MM.1S (cell line): Measurements from ENCODE around the gene WFDC1.
"Not testable (repeated sequence)": the region's sequence is repeated elsewhere in the genome, so short reads cannot be mapped to it uniquely, and the experiment has no call there.

Experiments used
- DNase-seq: peaks from one replicate; pipeline ENCODE4 v3.0.0-alpha.2; 2015
- H2AFZ ChIP-seq: fragments of 300-600 bp; sonication (generic); 2 replicates; pipeline ENCODE4 v1.6.0; 2016; ENCODE audit warnings: antibody characterized with exemption, low read length
- H3F3A ChIP-seq: fragments of 300-600 bp; sonication (generic); 2 replicates; pipeline ENCODE4 v1.6.1; 2016; ENCODE audit warnings: mild to moderate bottlenecking, antibody characterized with exemption, low read length, moderate library complexity, mixed read lengths; ENCODE audit not compliant: insufficient read depth
- H3K27ac ChIP-seq: fragments of 300-600 bp; sonication (generic); 2 replicates; pipeline ENCODE4 v1.5.1; 2016; ENCODE audit warnings: mild to moderate bottlenecking, low read length
- H3K27me3 ChIP-seq: fragments of 300-600 bp; sonication (generic); replicated peaks from 2 replicates; pipeline ENCODE4 v1.6.0; 2016; ENCODE audit warnings: low read length; ENCODE audit not compliant: insufficient read depth
- H3K36me3 ChIP-seq: fragments of 300-600 bp; sonication (generic); replicated peaks from 2 replicates; pipeline ENCODE4 v1.6.1; 2016; ENCODE audit warnings: mild to moderate bottlenecking, low read length, mixed read lengths; ENCODE audit not compliant: insufficient read depth
- H3K4me1 ChIP-seq: fragments of 300-600 bp; sonication (generic); 2 replicates; pipeline ENCODE4 v1.6.1; 2016; ENCODE audit warnings: low read length, mixed read lengths
- H3K4me2 ChIP-seq: fragments of 300-600 bp; sonication (generic); 2 replicates; pipeline ENCODE4 v1.6.0; 2016; ENCODE audit warnings: low read depth, low read length
- H3K4me3 ChIP-seq: fragments of 300-600 bp; sonication (generic); 2 replicates; pipeline ENCODE4 v1.5.1; 2016; ENCODE audit warnings: low read length, mixed read lengths
- H3K79me2 ChIP-seq: fragments of 300-600 bp; sonication (generic); 2 replicates; pipeline ENCODE4 v1.6.1; 2016; ENCODE audit warnings: mixed run types, low read length, mixed read lengths
- H3K9ac ChIP-seq: fragments of 300-600 bp; sonication (generic); 2 replicates; pipeline ENCODE4 v1.6.1; 2016; ENCODE audit warnings: low read length, mixed read lengths
- H3K9me2 ChIP-seq: fragments of 300-600 bp; sonication (generic); replicated peaks from 2 replicates; pipeline ENCODE4 v1.6.1; 2016; ENCODE audit warnings: mild to moderate bottlenecking, low read length, mixed read lengths; ENCODE audit not compliant: insufficient read depth
- H3K9me3 ChIP-seq: fragments of 300-600 bp; sonication (generic); replicated peaks from 2 replicates; pipeline ENCODE4 v1.6.1; 2016; ENCODE audit warnings: mild to moderate bottlenecking, low read length, mixed read lengths; ENCODE audit not compliant: insufficient read depth
- H4K20me1 ChIP-seq: fragments of 300-600 bp; sonication (generic); 2 replicates; pipeline ENCODE4 v1.6.1; 2016; ENCODE audit warnings: mild to moderate bottlenecking, low read length, moderate library complexity, mixed read lengths; ENCODE audit not compliant: insufficient read depth
- EZH2 ChIP-seq: fragments of 300-600 bp; sonication (generic); optimal IDR thresholded peaks from 2 replicates; pipeline ENCODE3; 2017; ENCODE audit warnings: low read depth, mild to moderate bottlenecking, antibody characterized with exemption, low read length, mixed read lengths
- EZH2phosphoT487 ChIP-seq: fragments of 300-600 bp; sonication (generic); IDR thresholded peaks from 2 replicates; pipeline ENCODE4 v1.6.1; 2018; ENCODE audit warnings: antibody characterized with exemption, low read length
- TF ChIP-seq, protein P1 (sequence below): fragments of 300-600 bp; sonication (generic); IDR thresholded peaks from 2 replicates; pipeline ENCODE4 v1.5.1; 2016; ENCODE audit warnings: antibody characterized with exemption, low read length, mixed read lengths

WFDC1 gene

DNA sequence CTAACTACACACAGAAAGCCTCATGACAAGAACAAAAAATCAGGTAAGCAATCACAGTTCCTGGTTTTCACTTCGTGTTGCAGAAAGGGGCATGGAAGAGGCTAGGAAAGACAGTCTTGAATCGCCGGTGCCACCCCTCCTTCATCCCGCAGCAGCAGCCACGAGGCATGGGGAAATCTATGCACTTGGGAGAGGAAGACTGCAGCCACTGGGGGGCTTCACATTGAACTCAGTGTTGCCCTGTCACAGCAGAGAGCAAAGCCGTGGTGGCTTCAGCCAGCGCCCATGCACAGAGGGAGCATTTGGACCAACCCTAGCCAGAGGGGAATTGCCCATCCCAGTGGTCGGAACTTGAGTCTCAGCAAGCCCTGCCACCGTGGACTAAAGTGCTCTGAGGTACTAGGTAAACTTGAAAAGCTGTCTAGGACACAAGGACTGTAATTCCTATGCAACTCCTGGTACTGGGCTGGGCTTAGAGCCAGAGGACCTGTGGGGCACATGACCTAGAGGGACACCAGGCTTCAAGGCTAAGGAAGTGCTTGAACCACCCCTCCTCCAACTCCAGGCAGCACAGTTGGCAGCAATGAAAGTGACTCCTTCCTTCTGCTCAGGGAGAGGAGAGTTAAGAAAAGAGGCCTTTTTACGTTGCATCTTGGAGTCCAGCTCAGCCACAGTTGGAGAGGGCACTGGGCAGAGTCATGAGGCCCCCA, 38.5 kb downstream of the WFDC1 start:
- H3F3A ChIP-seq: no peaks in the 10 kb centered on the region
- H3K4me3 ChIP-seq: no peak overlapping the region
- no peaks in the 10 kb centered on the region for H3K79me2 ChIP-seq
- H3K27ac ChIP-seq: no peak overlapping the region
- TF ChIP-seq, protein P1, sequence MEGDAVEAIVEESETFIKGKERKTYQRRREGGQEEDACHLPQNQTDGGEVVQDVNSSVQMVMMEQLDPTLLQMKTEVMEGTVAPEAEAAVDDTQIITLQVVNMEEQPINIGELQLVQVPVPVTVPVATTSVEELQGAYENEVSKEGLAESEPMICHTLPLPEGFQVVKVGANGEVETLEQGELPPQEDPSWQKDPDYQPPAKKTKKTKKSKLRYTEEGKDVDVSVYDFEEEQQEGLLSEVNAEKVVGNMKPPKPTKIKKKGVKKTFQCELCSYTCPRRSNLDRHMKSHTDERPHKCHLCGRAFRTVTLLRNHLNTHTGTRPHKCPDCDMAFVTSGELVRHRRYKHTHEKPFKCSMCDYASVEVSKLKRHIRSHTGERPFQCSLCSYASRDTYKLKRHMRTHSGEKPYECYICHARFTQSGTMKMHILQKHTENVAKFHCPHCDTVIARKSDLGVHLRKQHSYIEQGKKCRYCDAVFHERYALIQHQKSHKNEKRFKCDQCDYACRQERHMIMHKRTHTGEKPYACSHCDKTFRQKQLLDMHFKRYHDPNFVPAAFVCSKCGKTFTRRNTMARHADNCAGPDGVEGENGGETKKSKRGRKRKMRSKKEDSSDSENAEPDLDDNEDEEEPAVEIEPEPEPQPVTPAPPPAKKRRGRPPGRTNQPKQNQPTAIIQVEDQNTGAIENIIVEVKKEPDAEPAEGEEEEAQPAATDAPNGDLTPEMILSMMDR: no peak
- no peak for TF ChIP-seq EZH2phosphoT487
- TF ChIP-seq EZH2: no peak
- no peak for DNase-seq
- no peaks in the 10 kb centered on the region for H3K36me3 ChIP-seq
- H3K9me3 ChIP-seq: no peaks in the 10 kb centered on the region
- no peak overlapping the region for H2AFZ ChIP-seq
- no peak overlapping the region for H3K9ac ChIP-seq
- H3K27me3 ChIP-seq: peaks cover 23% of the 10 kb centered on the region
- no peaks in the 10 kb centered on the region for H4K20me1 ChIP-seq
- H3K4me1 ChIP-seq: no peaks in the 10 kb centered on the region
- no peak overlapping the region for H3K4me2 ChIP-seq
- no peaks in the 10 kb centered on the region for H3K9me2 ChIP-seq

GRCh38 chr16:84334058-84334457, 39.4 kb downstream of the WFDC1 start:
- H3K27ac ChIP-seq: no peak overlapping the region
- H3K4me1 ChIP-seq: no peaks in the 10 kb centered on the region
- H3K4me3 ChIP-seq: no peak overlapping the region
- H3K36me3 ChIP-seq: no peaks in the 10 kb centered on the region
- H3K9me2 ChIP-seq: no peaks in the 10 kb centered on the region
- H3F3A ChIP-seq: no peaks in the 10 kb centered on the region
- no peak overlapping the region for H3K4me2 ChIP-seq
- H3K27me3 ChIP-seq: peaks cover 19% of the 10 kb centered on the region
- H3K9ac ChIP-seq: no peak overlapping the region
- no peak overlapping the region for H2AFZ ChIP-seq
- H3K79me2 ChIP-seq: no peaks in the 10 kb centered on the region
- TF ChIP-seq, protein P1: no peak
- TF ChIP-seq EZH2phosphoT487 (no peak), EZH2 (no peak)
- H3K9me3 ChIP-seq: no peaks in the 10 kb centered on the region
- no peaks in the 10 kb centered on the region for H4K20me1 ChIP-seq
- DNase-seq: no peak

- no peaks in the 10 kb centered on the region for H3K36me3 ChIP-seq
- no peaks in the 10 kb centered on the region for H3K9me3 ChIP-seq
- TF ChIP-seq, protein P1: no peak
- TF ChIP-seq EZH2phosphoT487 (no peak), EZH2 (no peak)
Observed at GRCh38 chr16:84334482-84334881, 39.8 kb downstream of the WFDC1 start.

DNA sequence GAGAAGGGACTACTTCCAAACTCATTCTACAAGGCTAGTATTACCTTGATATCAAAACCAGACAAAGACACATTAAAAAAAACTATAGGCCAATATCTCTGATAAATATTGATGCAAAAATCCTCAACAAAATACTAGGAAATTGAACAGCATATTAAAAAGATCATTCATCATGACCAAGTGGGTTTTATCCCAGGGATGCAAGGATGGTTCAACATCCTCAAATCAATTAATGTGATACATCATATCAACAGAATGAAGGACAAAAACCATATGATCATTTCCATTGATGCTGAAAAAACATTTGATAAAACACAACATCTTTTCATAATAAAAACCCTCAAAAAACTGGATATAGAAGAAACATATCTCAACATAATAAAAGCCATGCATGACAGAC, 42.6 kb downstream of the WFDC1 start:
- not testable (repeated sequence) for H3K79me2 ChIP-seq, H2AFZ ChIP-seq, H3K4me1 ChIP-seq, H3K9me2 ChIP-seq, DNase-seq, H3K9ac ChIP-seq, H3F3A ChIP-seq, H3K27ac ChIP-seq, H3K9me3 ChIP-seq, H3K4me2 ChIP-seq, H4K20me1 ChIP-seq, H3K36me3 ChIP-seq, H3K4me3 ChIP-seq
- peaks cover 17% of the 10 kb centered on the region; the same call in 1 of the 2 replicates for H3K27me3 ChIP-seq

More at GRCh38 chr16:84334482-84334881, 39.8 kb downstream of the WFDC1 start:
- DNase-seq: no peak
- Histone ChIP-seq H4K20me1 (no peaks in the 10 kb centered on the region), H3K79me2 (no peaks in the 10 kb centered on the region), H3K27me3 (peaks cover 15% of the 10 kb centered on the region), H2AFZ (no peak overlapping the region), H3K9me2 (no peaks in the 10 kb centered on the region), H3K4me1 (no peaks in the 10 kb centered on the region), H3K27ac (no peak overlapping the region), H3K9ac (no peak overlapping the region), H3K4me2 (no peak overlapping the region), H3F3A (no peaks in the 10 kb centered on the region), H3K4me3 (no peak overlapping the region)
